ENCODE measurements around the gene GBGT1.

The GBGT1 gene

GRCh38 chr9:133131506-133131905 is 32.2 kb downstream of the GBGT1 start:
- TF ChIP-seq, protein P1, sequence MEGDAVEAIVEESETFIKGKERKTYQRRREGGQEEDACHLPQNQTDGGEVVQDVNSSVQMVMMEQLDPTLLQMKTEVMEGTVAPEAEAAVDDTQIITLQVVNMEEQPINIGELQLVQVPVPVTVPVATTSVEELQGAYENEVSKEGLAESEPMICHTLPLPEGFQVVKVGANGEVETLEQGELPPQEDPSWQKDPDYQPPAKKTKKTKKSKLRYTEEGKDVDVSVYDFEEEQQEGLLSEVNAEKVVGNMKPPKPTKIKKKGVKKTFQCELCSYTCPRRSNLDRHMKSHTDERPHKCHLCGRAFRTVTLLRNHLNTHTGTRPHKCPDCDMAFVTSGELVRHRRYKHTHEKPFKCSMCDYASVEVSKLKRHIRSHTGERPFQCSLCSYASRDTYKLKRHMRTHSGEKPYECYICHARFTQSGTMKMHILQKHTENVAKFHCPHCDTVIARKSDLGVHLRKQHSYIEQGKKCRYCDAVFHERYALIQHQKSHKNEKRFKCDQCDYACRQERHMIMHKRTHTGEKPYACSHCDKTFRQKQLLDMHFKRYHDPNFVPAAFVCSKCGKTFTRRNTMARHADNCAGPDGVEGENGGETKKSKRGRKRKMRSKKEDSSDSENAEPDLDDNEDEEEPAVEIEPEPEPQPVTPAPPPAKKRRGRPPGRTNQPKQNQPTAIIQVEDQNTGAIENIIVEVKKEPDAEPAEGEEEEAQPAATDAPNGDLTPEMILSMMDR (IDR thresholded peaks at IDR 0.05; ENCODE audit: low read depth, low read length) = no peak
- Histone ChIP-seq H3K9me3 (no peaks in the 10 kb centered on the region), H3K4me3 (ENCODE audit: low read depth, low read length) (no peak overlapping the region), H3K36me3 (peaks cover 3% of the 10 kb centered on the region), H3K27me3 (no peaks in the 10 kb centered on the region), H3K4me1 (peaks cover 47% of the 10 kb centered on the region)
- no peak for DNase-seq

GRCh38 chr9:133130685-133131244 is 32.9 kb downstream of the GBGT1 start:
- Histone ChIP-seq H3K4me1 (peaks cover 43% of the 10 kb centered on the region), H3K4me3 (ENCODE audit: low read depth, low read length) (no peak overlapping the region), H3K9me3 (no peaks in the 10 kb centered on the region), H3K27me3 (no peaks in the 10 kb centered on the region), H3K36me3 (peaks cover 3% of the 10 kb centered on the region)
- TF ChIP-seq, protein P1 (IDR thresholded peaks at IDR 0.05; ENCODE audit: low read depth, low read length) = no peak
- no peak for DNase-seq

- Histone ChIP-seq H3K36me3 (peaks cover 3% of the 10 kb centered on the region), H3K4me3 (ENCODE audit: low read depth, low read length) (no peak overlapping the region), H3K27me3 (no peaks in the 10 kb centered on the region), H3K9me3 (no peaks in the 10 kb centered on the region), H3K4me1 (peaks cover 28% of the 10 kb centered on the region)
- DNase-seq = no peak
- TF ChIP-seq, protein P1 (IDR thresholded peaks at IDR 0.05; ENCODE audit: low read depth, low read length) = no peak
Measured at GRCh38 chr9:133129001-133129795, 34.5 kb downstream of the GBGT1 start.

GRCh38 chr9:133128152-133128551 is 35.6 kb downstream of the GBGT1 start:
- Histone ChIP-seq H3K4me3 (ENCODE audit: low read depth, low read length) (no peak overlapping the region), H3K36me3 (peaks cover 3% of the 10 kb centered on the region), H3K27me3 (no peaks in the 10 kb centered on the region), H3K9me3 (no peaks in the 10 kb centered on the region), H3K4me1 (peaks cover 22% of the 10 kb centered on the region)
- TF ChIP-seq, protein P1 (IDR thresholded peaks at IDR 0.05; ENCODE audit: low read depth, low read length) = no peak
- no peak for DNase-seq

DNA sequence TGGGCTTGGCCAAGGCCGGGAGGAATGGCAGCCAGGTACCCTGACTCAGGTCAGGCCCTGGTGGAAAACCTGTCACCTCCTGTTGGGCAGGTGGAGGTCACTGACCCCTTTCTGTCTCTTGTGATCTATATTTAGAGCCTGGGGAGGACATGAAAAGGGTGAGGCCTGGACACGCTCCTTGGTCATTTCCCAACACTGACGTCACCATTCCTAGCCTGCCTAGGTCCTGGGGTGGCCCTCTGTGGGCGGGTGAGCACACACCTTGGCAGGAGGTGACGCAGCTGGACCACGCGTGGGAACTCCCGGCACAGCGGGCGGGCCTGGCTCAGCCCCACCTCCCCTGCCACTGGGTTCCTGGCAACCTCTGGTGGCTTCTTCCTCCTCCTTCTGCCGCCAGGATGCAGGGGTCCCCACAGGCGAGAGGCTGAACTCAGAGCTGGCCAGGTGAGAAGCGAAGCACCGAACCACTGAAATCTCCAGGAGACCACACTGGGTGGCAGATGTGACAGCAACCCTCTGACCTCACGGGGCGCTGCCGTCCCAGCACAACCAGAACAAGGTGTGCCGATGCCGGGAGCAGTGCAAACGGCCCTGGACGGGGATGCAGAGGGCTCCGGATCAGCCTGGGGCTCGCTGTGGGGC is 36.3 kb downstream of the GBGT1 start:
- DNase-seq = no peak
- H3K9me3 ChIP-seq = no peaks in the 10 kb centered on the region
- TF ChIP-seq, protein P1 (IDR thresholded peaks at IDR 0.05; ENCODE audit: low read depth, low read length) = no peak
- peaks cover 3% of the 10 kb centered on the region for H3K36me3 ChIP-seq
- no peak overlapping the region for H3K4me3 ChIP-seq (ENCODE audit: low read depth, low read length)
- no peaks in the 10 kb centered on the region for H3K27me3 ChIP-seq
- H3K4me1 ChIP-seq = peaks cover 22% of the 10 kb centered on the region

All from BE2C (cell line).